HG03575 (cell line): ENCODE data around the gene ITGBL1.

Experiments used
- ATAC-seq: cut with Tn5 transposase; IDR thresholded peaks from one replicate; pipeline ENCODE4 v1.9.1; 2021; ENCODE audit not compliant: unreplicated experiment, insufficient number of reproducible peaks, low FRiP score; ENCODE audit errors: extremely low read depth

The ITGBL1 gene

GRCh38 chr13:101452519-101453485 lies at the start of gene ITGBL1:
Gene ITGBL1, plus strand, starts transcription at chr13:101452675. Its CDS starts 159 bp downstream, at chr13:101452834.
- ATAC-seq = peak; percentile 73

GRCh38 chr13:101406791-101407190 lies 45.7 kb upstream of the ITGBL1 start:
- no peak for ATAC-seq

- ATAC-seq = no peak
Measured at GRCh38 chr13:101408154-101408553, 44.3 kb upstream of the ITGBL1 start.

- ATAC-seq = no peak
Measured at GRCh38 chr13:101408992-101409656, 43.4 kb upstream of the ITGBL1 start.

GRCh38 chr13:101412076-101412475 lies 40.4 kb upstream of the ITGBL1 start:
- no peak for ATAC-seq

GRCh38 chr13:101415358-101416174 lies 36.9 kb upstream of the ITGBL1 start:
- ATAC-seq = peak; percentile 65

- ATAC-seq = no peak
Measured at GRCh38 chr13:101416181-101417042, 36.1 kb upstream of the ITGBL1 start, which contains the start of gene NALCN. Gene NALCN, minus strand, starts transcription at chr13:101416508. Its CDS starts 17,382 bp downstream, at chr13:101399126.

- ATAC-seq = no peak
Measured at GRCh38 chr13:101417043-101417406, 35.5 kb upstream of the ITGBL1 start.

GRCh38 chr13:101417501-101417900 lies 35.0 kb upstream of the ITGBL1 start:
- no peak for ATAC-seq

- ATAC-seq = no peak
Measured at GRCh38 chr13:101423872-101424271, 28.6 kb upstream of the ITGBL1 start.

GRCh38 chr13:101424381-101425155 lies 27.9 kb upstream of the ITGBL1 start:
- ATAC-seq = no peak

GRCh38 chr13:101425156-101425471 lies 27.4 kb upstream of the ITGBL1 start:
- ATAC-seq = no peak

- no peak for ATAC-seq
Measured at GRCh38 chr13:101425623-101426022, 26.9 kb upstream of the ITGBL1 start.

- ATAC-seq = no peak
Measured at GRCh38 chr13:101429733-101430132, 22.7 kb upstream of the ITGBL1 start.

GRCh38 chr13:101433895-101434294 lies 18.6 kb upstream of the ITGBL1 start:
- ATAC-seq = no peak

GRCh38 chr13:101434486-101434885 lies 18.0 kb upstream of the ITGBL1 start:
- ATAC-seq = no peak

- no peak for ATAC-seq
Measured at GRCh38 chr13:101447852-101448251, 4.6 kb upstream of the ITGBL1 start.
